ENCODE data around the gene DCBLD1.

DNA sequence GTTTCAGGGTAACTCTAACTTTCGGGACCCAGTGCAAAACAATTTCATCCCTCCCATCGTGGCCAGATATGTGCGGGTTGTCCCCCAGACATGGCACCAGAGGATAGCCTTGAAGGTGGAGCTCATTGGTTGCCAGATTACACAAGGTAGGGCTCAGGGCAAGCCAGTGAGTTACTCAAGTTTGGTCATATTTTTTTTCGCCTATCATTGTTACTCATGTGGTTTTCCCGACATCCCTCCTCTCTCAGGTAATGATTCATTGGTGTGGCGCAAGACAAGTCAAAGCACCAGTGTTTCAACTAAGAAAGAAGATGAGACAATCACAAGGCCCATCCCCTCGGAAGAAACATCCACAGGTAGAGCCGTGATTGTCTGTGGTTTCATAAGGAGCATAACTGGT is 58.2 kb downstream of the DCBLD1 start:
- no peak for TF ChIP-seq EZH2 (IDR thresholded peaks at IDR 0.05; ENCODE audit: low read length, missing control alignments)
- TF ChIP-seq, protein P1, sequence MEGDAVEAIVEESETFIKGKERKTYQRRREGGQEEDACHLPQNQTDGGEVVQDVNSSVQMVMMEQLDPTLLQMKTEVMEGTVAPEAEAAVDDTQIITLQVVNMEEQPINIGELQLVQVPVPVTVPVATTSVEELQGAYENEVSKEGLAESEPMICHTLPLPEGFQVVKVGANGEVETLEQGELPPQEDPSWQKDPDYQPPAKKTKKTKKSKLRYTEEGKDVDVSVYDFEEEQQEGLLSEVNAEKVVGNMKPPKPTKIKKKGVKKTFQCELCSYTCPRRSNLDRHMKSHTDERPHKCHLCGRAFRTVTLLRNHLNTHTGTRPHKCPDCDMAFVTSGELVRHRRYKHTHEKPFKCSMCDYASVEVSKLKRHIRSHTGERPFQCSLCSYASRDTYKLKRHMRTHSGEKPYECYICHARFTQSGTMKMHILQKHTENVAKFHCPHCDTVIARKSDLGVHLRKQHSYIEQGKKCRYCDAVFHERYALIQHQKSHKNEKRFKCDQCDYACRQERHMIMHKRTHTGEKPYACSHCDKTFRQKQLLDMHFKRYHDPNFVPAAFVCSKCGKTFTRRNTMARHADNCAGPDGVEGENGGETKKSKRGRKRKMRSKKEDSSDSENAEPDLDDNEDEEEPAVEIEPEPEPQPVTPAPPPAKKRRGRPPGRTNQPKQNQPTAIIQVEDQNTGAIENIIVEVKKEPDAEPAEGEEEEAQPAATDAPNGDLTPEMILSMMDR (conservative IDR thresholded peaks at IDR 0.05 in 1 of 2, IDR thresholded peaks at IDR 0.05 in 1 of 2; ENCODE audit: low read depth in 1 of 2, low read length in 2 of 2) = no peak
